Liver (tissue), 9 donors: ENCODE measurements around the gene ZNF202. TPM values are rescaled to one million over a fixed set of nuclear protein-coding genes. Genes with fewer than 3 reads are reported as not detected.

ENCODE experiments used
- DNase-seq: peaks from one replicate; pipeline ENCODE4 v3.0.0-alpha.2; 2017; ENCODE audit warnings: low spot score
- H3K27ac ChIP-seq, 2 donors: one replicate each; pipeline ENCODE4 v1.7.0; 2013; ENCODE audit warnings: inconsistent platforms in 2 of 2, low read length in 2 of 2, control low read depth in 1 of 2, low read depth in 1 of 2, mild to moderate bottlenecking in 1 of 2
- H3K27me3 ChIP-seq, 4 donors: one replicate each; pipeline versions ENCODE4 v1.6.1 to v1.7.0; 2013; ENCODE audit warnings: low read length in 3 of 4, inconsistent platforms in 1 of 4, mild to moderate bottlenecking in 1 of 4, moderate library complexity in 1 of 4; ENCODE audit not compliant: control insufficient read depth in 4 of 4, insufficient read depth in 4 of 4
- H3K36me3 ChIP-seq, 4 donors: one replicate each; pipeline versions ENCODE4 v1.6.1 to v1.7.0; 2013; ENCODE audit warnings: low read length in 3 of 4, mild to moderate bottlenecking in 3 of 4, low read depth in 1 of 4, moderate library complexity in 1 of 4; ENCODE audit not compliant: control insufficient read depth in 4 of 4, insufficient read depth in 3 of 4
- H3K4me1 ChIP-seq, 4 donors: one replicate each; pipeline versions ENCODE4 v1.6.1 to v1.7.0; 2013; ENCODE audit warnings: low read length in 3 of 4, mild to moderate bottlenecking in 3 of 4, moderate library complexity in 1 of 4; ENCODE audit not compliant: control insufficient read depth in 4 of 4, insufficient read depth in 4 of 4
- H3K4me3 ChIP-seq, 3 donors: one replicate each; pipeline versions ENCODE4 v1.6.1 to v1.7.0; 2013; ENCODE audit warnings: low read length in 3 of 3, control low read depth in 1 of 3, low read depth in 1 of 3, mild to moderate bottlenecking in 1 of 3
- H3K9ac ChIP-seq, 2 donors: one replicate each; pipeline ENCODE4 v1.7.0; 2013; ENCODE audit warnings: low read length in 2 of 2, mild to moderate bottlenecking in 2 of 2, moderate library complexity in 2 of 2, control low read depth in 1 of 2, low read depth in 1 of 2
- H3K9me3 ChIP-seq, 4 donors: one replicate each; pipeline versions ENCODE4 v1.6.1 to v1.7.0; 2013; ENCODE audit warnings: low read length in 3 of 4; ENCODE audit not compliant: control insufficient read depth in 4 of 4
- ATF3 ChIP-seq: IDR thresholded peaks from 2 replicates; pipeline ENCODE4 v1.6.1; 2016; ENCODE audit warnings: antibody characterized with exemption
- CTCF ChIP-seq: fragments of 150-350 bp; IDR thresholded peaks from 2 replicates; pipeline ENCODE4 v1.5.1; 2017; ENCODE audit warnings: improper control_type of control experiment, low read depth, low read length; ENCODE audit not compliant: missing input control
- FOXA2 ChIP-seq: IDR thresholded peaks from 2 replicates; pipeline ENCODE4 v1.6.1; 2016; ENCODE audit warnings: antibody characterized with exemption
- JUND ChIP-seq, 2 donors: IDR thresholded peaks; 2 replicates each; pipeline ENCODE4 v1.6.1; 2016; ENCODE audit warnings: antibody characterized with exemption in 2 of 2
- NR2F2 ChIP-seq: IDR thresholded peaks from 2 replicates; pipeline ENCODE4 v1.6.1; 2016; ENCODE audit warnings: antibody characterized with exemption
- RAD21 ChIP-seq, 2 donors: IDR thresholded peaks; 2 replicates each; pipeline ENCODE4 v1.6.1; 2016; ENCODE audit warnings: antibody characterized with exemption in 2 of 2, mild to moderate bottlenecking in 2 of 2
- REST ChIP-seq: IDR thresholded peaks from 2 replicates; pipeline ENCODE4 v1.6.1; 2016; ENCODE audit warnings: antibody characterized with exemption, mild to moderate bottlenecking
- RXRA ChIP-seq, 2 donors: IDR thresholded peaks; 2 replicates each; pipeline ENCODE4 v1.6.1; 2017 to 2018; ENCODE audit warnings: antibody characterized with exemption in 2 of 2, mild to moderate bottlenecking in 1 of 2
- ZBTB33 ChIP-seq: IDR thresholded peaks from 2 replicates; pipeline ENCODE4 v1.6.1; 2016; ENCODE audit warnings: antibody characterized with exemption
- WGBS: extraction: QIAGEN DNeasy Blood & Tissue Kit; methylation state at CpG from one replicate; pipeline ENCODE4 v1.1.7; 2013; 5-methylcytosine and 5-hydroxymethylcytosine counted together
- polyA plus RNA-seq, 2 donors: library from polyadenylated mRNA; stranded (reverse) in 1 of 2; unstranded in 1 of 2; fragments of 200-250 nt in 1 of 2; fragments of >200 nt in 1 of 2; fragmentation: Nextera tagmentation in 1 of 2; extraction: Ambion mirVana in 1 of 2; gene quantifications; one replicate each; pipeline versions ENCODE4 v1.2.1 to v1.2.3, GENCODE V29; 2013 to 2015
- total RNA-seq, 2 donors: library from RNA; depleted of rRNA; stranded (reverse); fragments of >200 nt; gene quantifications; one replicate each; pipeline ENCODE4 v1.2.3, GENCODE V29; 2014
- donor health status: healthy.
- donor health status: healthy.
- donor health status: healthy.
- donor health status: healthy.
- donor health status: healthy.

Gene ZNF202
- total and polyA plus RNA-seq, 4 donors: 1.2 to 5.1 (median 3.3) TPM

GRCh38 chr11:123682696-123683410 is 58.6 kb downstream of the ZNF202 start:
- Histone ChIP-seq H3K9ac (no peak overlapping the region), H3K27me3 (peaks cover 0 to 9% (median 0%) of the 10 kb centered on the region in 4 donors), H3K36me3 (no peaks in the 10 kb centered on the region), H3K27ac (no peak overlapping the region), H3K9me3 (no peaks in the 10 kb centered on the region), H3K4me3 (no peak overlapping the region), H3K4me1 (no peaks in the 10 kb centered on the region)
- 47% methylated on average over 5 of the region's 5 CpGs for WGBS
- DNase-seq: no peak
- no peak for TF ChIP-seq RXRA (IDR thresholded peaks at IDR 0.05)
- TF ChIP-seq ZBTB33: no peak

- Histone ChIP-seq H3K9ac (no peak overlapping the region), H3K36me3 (no peaks in the 10 kb centered on the region), H3K4me1 (no peaks in the 10 kb centered on the region), H3K27me3 (peaks cover 0 to 4% (median 0%) of the 10 kb centered on the region in 4 donors), H3K4me3 (no peak overlapping the region), H3K9me3 (no peaks in the 10 kb centered on the region), H3K27ac (no peak overlapping the region)
- TF ChIP-seq ATF3 (no peak), CTCF (no peak), JUND (IDR thresholded peaks at IDR 0.05) (no peak), RAD21 (IDR thresholded peaks at IDR 0.05) (no peak), RXRA (IDR thresholded peaks at IDR 0.05) (no peak), NR2F2 (no peak), FOXA2 (no peak), ZBTB33 (no peak), REST (no peak)
- 71% methylated on average over 2 of the region's 2 CpGs for WGBS
- DNase-seq: no peak
Measured at GRCh38 chr11:123681030-123681429, 60.4 kb downstream of the ZNF202 start.
